Mesothelial cell of epicardium (in vitro differentiated cells): ENCODE measurements around the gene FXYD7. TPM values are rescaled to one million over a fixed set of nuclear protein-coding genes. Genes with fewer than 3 reads are reported as not detected.

Experiments used
- DNase-seq, 2 experiments: peaks; one replicate each; pipeline ENCODE4 v3.0.0; 2021; ENCODE audit warnings: low spot score in 2 of 2; ENCODE audit not compliant: unreplicated experiment in 2 of 2
- H3K27ac Mint-ChIP-seq: 2 replicates; pipeline ENCODE4 v1.8.0; 2021; ENCODE audit warnings: mixed read lengths
- H3K27me3 Mint-ChIP-seq: 2 replicates; pipeline ENCODE4 v1.8.0; 2021; ENCODE audit warnings: low read depth, mixed read lengths
- H3K36me3 Mint-ChIP-seq: 2 replicates; pipeline ENCODE4 v1.8.0; 2021; ENCODE audit warnings: mixed read lengths
- H3K4me1 Mint-ChIP-seq: 2 replicates; pipeline ENCODE4 v1.8.0; 2021; ENCODE audit warnings: mixed read lengths
- H3K4me3 Mint-ChIP-seq: 2 replicates; pipeline ENCODE4 v1.8.0; 2021; ENCODE audit warnings: mild to moderate bottlenecking, moderate library complexity, mixed read lengths
- H3K9me3 Mint-ChIP-seq: 2 replicates; pipeline ENCODE4 v1.8.0; 2021; ENCODE audit warnings: mixed read lengths
- total RNA-seq: library from RNA; stranded (reverse); gene quantifications from 3 replicates; pipeline ENCODE4 v1.2.1, GENCODE V29; 2021
- TF ChIP-seq, protein P1 (sequence below): fragments of 200-600 bp; sonication (generic); IDR thresholded peaks from one replicate; pipeline ENCODE4 v1.5.0; 2021; ENCODE audit warnings: antibody characterized with exemption; ENCODE audit not compliant: unreplicated experiment

FXYD7 gene
- total RNA-seq, 1 donor from 2014 or later = 1.3 TPM

DNA sequence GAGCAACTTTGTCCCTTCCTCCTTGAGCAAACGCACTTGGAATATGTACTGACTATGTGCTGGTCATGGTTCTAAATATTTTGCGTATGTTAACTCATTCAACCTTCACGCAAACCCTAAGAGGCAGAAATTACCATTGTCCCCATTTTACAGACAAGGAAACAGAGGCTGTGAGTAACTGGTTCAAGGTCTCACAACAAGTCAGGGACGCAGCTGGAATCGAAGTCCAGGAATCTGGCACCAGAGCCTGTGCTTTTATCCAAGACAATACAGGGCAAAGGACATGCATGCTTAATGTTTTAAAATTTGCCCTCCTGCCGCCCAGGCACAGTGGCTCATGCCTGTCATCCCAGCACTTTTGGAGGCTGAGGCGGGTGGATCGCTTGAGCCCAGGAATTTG is 16.6 kb downstream of the FXYD7 start:
- H3K36me3 Mint-ChIP-seq = peaks cover 21% of the 10 kb centered on the region

DNA sequence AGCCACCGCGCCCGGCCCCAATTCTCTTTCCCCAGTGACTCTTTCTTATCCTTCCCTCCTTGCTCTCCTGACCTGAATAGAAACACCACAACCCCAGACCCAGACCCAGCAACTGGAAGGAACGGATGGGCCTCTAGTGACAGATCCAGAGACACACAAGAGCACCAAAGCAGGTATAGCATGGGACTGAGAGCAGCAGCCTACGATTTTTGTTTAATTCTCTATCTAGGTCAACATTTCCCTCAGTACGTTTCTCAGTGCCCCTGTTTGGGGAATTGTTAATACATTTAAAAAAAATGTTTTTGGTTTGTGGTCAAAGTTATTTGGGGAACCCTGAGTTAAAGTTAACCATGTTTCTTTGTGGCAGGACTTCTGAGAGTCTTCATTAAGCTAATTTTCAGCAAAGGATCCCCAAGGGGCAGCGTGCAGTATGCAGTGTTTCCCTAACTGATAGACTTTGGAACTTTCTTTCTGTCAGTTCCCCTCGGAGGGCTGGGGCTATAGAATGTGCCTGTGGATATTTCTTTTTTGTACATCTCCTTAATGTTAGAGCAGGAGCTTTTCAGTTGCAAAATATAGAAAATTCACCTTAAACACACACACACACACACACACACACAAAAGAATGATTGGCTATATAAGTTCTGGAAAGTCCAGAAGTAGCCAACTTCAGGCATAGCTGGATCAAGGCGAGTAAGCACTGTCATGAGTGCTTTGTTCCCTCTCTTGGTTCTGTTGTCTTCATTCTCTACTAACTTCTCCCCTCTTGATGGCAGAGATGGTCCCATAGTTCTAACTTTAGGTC is 17.8 kb downstream of the FXYD7 start:
- Mint-ChIP-seq H3K4me3 (no peak overlapping the region), H3K27me3 (peaks cover 8% of the 10 kb centered on the region), H3K36me3 (peaks cover 28% of the 10 kb centered on the region), H3K4me1 (no peaks in the 10 kb centered on the region), H3K27ac (no peak overlapping the region), H3K9me3 (peaks cover 21% of the 10 kb centered on the region)
- TF ChIP-seq, protein P1, sequence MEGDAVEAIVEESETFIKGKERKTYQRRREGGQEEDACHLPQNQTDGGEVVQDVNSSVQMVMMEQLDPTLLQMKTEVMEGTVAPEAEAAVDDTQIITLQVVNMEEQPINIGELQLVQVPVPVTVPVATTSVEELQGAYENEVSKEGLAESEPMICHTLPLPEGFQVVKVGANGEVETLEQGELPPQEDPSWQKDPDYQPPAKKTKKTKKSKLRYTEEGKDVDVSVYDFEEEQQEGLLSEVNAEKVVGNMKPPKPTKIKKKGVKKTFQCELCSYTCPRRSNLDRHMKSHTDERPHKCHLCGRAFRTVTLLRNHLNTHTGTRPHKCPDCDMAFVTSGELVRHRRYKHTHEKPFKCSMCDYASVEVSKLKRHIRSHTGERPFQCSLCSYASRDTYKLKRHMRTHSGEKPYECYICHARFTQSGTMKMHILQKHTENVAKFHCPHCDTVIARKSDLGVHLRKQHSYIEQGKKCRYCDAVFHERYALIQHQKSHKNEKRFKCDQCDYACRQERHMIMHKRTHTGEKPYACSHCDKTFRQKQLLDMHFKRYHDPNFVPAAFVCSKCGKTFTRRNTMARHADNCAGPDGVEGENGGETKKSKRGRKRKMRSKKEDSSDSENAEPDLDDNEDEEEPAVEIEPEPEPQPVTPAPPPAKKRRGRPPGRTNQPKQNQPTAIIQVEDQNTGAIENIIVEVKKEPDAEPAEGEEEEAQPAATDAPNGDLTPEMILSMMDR = no peak
- DNase-seq = no peak

More for the DNA sequence above, 16.6 kb downstream of the FXYD7 start:
- peaks cover 14% of the 10 kb centered on the region for H3K9me3 Mint-ChIP-seq
- H3K27me3 Mint-ChIP-seq = peaks cover 18% of the 10 kb centered on the region
- H3K4me3 Mint-ChIP-seq = no peak overlapping the region
- TF ChIP-seq, protein P1 = no peak
- H3K4me1 Mint-ChIP-seq = peaks cover 8% of the 10 kb centered on the region
- H3K27ac Mint-ChIP-seq = no peak overlapping the region
- no peak for DNase-seq

DNA sequence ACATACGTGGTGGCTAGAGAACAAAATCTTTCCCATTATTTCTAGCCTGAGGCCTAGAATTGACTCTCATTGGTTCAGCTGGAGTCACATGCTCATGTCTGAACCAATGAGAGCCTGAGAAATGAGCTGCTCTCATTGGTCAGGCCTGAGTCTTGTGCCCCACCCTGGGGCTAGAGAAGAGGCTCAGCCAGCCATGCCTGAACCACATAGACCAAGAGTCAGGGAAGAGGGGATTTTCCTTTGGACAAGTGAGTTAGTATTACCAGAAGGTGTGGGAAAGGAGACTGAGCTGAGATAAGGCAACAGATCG is 18.3 kb downstream of the FXYD7 start:
- Mint-ChIP-seq H3K9me3 (peaks cover 27% of the 10 kb centered on the region), H3K36me3 (peaks cover 34% of the 10 kb centered on the region), H3K4me3 (no peak overlapping the region), H3K27ac (no peak overlapping the region), H3K4me1 (no peaks in the 10 kb centered on the region), H3K27me3 (peaks cover 3% of the 10 kb centered on the region)
- DNase-seq = no peak
- TF ChIP-seq, protein P1 = no peak

DNA sequence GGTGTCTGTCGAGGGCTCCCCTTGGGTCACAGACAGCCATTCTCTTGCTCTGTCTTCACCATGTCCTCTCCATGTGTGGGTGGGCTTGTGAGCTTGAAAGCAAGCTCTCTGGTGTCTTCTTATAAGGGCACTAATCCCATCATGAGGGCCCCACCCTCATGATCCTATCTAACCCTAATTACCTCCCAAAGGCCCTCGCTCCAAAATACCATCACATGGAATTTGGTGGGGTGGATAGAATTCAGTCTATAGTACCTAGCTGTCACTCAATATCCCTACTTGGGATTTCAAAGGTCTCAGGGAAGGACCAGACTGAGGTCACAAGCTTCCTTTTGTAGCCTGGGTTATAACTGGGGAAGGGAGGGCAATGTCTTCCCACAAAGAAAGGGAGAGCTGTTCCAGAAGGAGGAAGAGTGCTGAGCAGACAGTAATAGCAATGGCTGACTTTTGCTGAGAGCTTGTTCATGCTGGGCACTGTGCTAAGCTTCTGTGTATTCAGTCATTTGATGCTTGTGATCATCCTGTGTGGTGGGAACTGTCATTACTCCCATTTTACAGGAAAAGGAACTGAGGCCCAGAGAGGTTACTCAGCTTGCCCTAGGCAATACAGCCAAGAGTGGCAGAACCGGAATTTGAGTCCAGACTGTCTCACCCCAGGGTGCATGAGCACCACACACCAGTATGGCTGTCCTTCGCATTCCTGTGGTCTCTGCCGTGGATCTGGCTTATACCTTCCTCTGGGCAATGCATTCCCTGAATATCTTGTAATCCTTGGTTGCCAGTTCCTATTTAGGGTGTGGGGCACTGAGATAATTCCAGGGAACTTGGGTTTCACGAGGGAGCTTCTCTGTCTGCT is 19.6 kb downstream of the FXYD7 start:
- TF ChIP-seq, protein P1 = no peak
- DNase-seq = no peak
- Mint-ChIP-seq H3K4me1 (no peaks in the 10 kb centered on the region), H3K27me3 (no peaks in the 10 kb centered on the region), H3K9me3 (peaks cover 33% of the 10 kb centered on the region), H3K4me3 (no peak overlapping the region), H3K36me3 (peaks cover 39% of the 10 kb centered on the region), H3K27ac (no peak overlapping the region)

DNA sequence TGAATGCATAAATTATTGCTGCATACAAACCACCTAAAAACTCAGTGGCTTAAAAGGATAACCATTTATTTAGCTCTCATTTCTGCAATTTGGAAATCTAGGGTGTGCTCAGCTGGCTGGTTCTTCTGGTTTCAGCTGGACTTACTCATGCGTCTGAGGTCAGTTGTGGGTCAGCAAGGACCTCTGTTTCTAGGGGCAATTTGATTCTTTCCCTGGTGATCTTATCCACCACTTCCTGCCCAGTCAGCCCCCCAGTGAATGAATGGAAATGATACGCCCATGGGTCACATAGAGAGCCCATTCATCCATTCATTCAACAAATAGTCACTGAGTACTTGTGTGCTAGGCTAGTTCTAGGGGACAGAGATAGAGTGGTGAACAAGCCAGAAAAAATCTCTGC is 21.4 kb downstream of the FXYD7 start:
- no peak overlapping the region for H3K4me3 Mint-ChIP-seq
- H3K36me3 Mint-ChIP-seq = peaks cover 38% of the 10 kb centered on the region
- H3K4me1 Mint-ChIP-seq = no peaks in the 10 kb centered on the region
- DNase-seq = no peak
- H3K9me3 Mint-ChIP-seq = peaks cover 33% of the 10 kb centered on the region
- TF ChIP-seq, protein P1 = no peak
- no peak overlapping the region for H3K27ac Mint-ChIP-seq
- H3K27me3 Mint-ChIP-seq = no peaks in the 10 kb centered on the region
